Mucosa of gallbladder (tissue), 1 donor: ENCODE data around the gene TMEM92. TPM values are rescaled to one million over a fixed set of nuclear protein-coding genes. Genes with fewer than 3 reads are reported as not detected.
A peak's percentile ranks its signal among the peaks of the same experiment; 100 is the strongest.
"Not testable (repeated sequence)": the region's sequence is repeated elsewhere in the genome, so short reads cannot be mapped to it uniquely, and the experiment has no call there.

Source experiments
- DNase-seq: peaks from one replicate; pipeline ENCODE4 v3.0.0-alpha.2; 2020; ENCODE audit warnings: low spot score
- total RNA-seq: library from RNA; stranded (reverse); gene quantifications from one replicate; pipeline ENCODE4 v1.2.1, GENCODE V29; 2021
- donor health status: DM: no; HTN: no; CAD: no.

The TMEM92 gene
- total RNA-seq, 1 donor from 2014 or later: 27.2 TPM

GRCh38 chr17:50276588-50277356 lies 2.5 kb downstream of the TMEM92 start:
- DNase-seq: no peak

- no peak for DNase-seq
These were observed 3.1 kb downstream of the TMEM92 start for GRCh38 chr17:50277357-50277754.

- DNase-seq: no peak
These were observed 4.4 kb downstream of the TMEM92 start for GRCh38 chr17:50278526-50279180.

DNA sequence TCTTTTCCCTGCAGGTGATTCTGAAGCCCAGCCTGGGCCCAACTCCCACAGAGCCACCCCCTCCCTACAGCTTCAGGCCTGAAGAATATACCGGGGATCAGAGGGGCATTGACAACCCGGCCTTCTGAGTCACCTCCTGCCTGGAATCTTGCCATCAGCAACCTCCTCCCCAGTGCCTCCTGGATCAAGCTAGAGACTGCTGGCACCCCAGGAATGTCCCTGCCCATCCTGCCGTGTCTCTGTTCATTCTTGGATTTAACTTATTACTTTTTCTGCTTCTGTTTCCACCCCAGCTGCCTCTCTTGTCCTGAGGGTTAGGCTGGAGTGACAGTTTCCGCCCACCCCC lies 4.9 kb downstream of the TMEM92 start:
- DNase-seq: no peak

GRCh38 chr17:50279639-50280038 lies 5.4 kb downstream of the TMEM92 start:
- no peak for DNase-seq

DNA sequence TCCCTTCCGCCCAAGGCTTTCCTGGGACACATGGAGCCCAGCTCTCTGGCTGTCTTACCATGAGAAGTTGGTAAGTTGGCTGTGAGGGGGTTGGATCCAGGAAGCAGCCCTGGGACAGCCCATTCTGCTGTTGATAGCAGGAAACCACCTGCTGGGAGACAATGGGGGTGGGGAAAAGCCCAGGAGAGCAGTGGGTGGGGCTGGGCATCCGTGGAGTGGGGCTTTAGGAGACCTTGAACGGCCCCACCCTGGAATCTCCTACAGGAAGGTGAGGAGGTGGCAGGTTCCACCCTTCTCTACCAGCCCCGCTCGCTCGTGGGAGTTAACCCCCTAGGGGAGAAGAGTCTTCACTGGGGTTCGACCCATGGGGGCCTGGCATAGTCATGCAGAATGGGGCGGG lies 5.8 kb downstream of the TMEM92 start:
- DNase-seq: peak; percentile 67

DNA sequence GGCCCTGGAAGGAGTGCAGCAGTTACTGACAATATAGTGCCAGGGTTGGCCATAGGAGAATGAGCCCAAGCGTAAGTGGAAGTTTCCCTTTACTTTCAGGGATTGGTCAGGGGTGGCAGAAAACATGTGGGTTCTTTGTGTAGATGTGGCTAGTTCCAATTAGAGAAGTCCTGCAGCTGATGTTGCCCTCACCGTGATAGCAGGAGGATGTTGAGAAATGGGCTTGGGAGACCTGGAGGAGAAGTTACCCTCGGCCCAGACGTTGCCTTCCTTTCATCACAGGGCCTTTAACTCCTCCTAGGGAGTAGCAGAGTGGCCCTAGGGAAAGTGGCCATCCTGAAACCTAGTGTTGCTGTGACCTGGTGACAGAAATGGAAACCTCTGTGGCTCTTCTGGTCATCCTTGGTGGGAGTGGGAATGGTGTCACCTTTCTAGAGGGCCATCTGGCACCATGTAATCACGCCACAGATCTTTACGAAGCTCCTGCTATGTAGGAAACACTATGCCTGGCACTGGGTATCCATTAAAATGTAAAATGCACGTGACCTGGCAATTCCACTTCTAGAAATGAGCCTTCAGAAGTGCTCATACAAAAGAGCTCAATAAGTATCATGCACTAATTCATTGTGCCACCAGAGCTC lies 6.7 kb downstream of the TMEM92 start:
- no peak for DNase-seq

DNA sequence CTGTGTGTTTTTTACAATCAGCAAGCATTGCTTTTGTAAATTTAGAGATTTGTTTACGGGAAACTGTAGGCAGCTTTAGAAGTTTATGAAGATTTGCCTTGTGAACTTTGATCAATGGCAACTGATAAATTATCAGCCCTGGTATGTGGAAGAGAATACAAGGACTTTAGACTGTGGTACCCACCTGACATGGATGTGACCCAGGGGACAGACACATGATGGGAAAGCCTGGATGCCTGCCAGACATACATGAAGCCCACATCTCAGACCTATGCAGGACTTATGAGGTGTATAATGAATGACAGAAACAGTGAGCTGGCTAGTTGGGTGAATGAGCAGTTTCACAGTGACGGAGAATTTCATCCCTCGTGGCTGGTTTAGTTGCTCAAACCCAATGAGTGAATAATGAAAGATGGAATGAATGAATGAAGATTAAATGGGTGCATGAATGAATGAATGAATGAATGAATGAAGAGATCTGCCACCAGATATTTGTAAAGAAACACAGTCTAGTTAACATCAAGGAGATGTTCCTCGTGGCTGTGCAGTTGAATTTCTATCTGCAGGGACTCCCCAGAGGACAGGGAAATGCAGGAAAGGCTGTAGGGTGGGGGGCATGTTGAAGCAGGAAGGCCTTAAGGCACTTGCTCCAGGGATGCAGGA lies 7.6 kb downstream of the TMEM92 start:
- DNase-seq: peak; percentile 69

DNA sequence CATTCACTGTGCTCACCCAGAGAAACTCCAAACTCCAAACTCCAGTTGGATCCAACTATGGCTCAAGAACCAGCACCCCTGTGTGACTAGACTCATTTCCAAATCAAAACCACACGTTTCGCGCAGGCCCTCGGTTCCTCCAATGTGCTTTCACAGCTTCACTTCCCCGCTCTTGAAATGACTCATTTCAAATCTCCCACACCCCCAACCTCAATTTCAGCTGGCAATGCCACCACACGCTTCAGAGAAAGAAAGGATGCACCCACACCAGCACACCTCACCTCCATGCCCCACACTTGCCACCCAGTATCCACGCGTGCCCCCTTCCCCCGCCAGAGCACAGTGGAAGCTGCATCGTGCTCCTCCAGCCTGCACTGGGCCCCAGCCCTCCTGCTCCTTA lies 9.0 kb downstream of the TMEM92 start:
- DNase-seq: no peak

- DNase-seq: no peak
These were observed 9.4 kb downstream of the TMEM92 start for GRCh38 chr17:50283714-50284113.

DNA sequence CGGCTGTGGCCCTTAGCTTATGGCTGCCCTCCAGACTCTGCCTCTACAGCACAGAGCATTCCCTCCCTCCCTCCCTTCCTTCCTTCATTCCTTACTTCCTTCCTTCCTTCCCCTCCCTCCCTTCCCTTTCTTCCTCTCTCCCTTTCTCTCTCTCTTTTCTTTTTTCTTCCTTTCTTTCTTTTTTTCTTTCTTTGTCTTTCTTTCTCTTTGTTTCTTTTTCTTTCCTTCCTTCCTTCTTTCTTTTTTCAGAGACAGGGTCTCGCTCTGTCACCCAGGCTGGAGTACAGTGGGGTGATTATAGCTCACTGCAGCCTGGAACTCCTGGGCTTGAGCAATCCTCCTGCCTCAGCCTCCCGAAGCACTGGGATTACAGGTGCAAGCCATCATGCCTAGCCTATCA lies 11.7 kb downstream of the TMEM92 start:
- no peak for DNase-seq

GRCh38 chr17:50287302-50287701 lies 13.0 kb downstream of the TMEM92 start:
- DNase-seq: not testable (repeated sequence)

GRCh38 chr17:50288306-50288705 lies 14.0 kb downstream of the TMEM92 start:
- no peak for DNase-seq

GRCh38 chr17:50289278-50289677 lies 15.0 kb downstream of the TMEM92 start:
- no peak for DNase-seq

DNA sequence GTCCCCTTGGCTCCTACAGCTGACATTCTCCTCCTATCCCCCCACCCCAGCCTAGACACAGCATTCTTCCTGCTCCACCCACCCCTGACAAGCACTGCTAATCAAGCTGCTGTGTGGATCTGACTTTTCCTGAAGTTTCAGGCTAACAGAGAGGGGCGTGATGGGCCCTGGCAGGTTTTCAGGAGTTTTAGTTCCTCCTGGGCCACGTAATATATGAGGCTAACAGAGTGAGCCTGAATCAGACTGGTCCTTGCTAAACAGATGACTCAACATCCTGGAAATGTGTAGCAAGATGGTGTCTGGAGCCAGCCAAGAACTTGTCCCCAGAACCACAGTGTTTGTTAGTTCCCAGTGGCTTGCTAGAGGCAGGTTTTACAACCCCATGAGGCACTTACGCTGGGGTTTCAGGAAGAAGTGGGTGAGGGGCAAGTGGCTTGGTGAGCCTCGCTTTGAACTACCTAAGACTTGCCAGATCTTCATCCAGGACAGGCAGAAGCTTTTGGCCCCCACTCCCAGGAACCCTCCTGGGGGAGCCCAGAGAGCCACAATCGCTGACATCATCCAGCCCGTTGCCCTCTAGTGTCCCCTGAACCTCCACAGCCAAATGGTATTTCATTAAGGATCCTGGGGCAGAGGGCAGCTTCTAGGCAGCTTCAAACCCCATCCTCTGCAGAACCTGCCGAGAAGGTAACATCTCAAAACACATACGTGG lies 15.9 kb downstream of the TMEM92 start:
- peak; percentile 77 for DNase-seq

DNA sequence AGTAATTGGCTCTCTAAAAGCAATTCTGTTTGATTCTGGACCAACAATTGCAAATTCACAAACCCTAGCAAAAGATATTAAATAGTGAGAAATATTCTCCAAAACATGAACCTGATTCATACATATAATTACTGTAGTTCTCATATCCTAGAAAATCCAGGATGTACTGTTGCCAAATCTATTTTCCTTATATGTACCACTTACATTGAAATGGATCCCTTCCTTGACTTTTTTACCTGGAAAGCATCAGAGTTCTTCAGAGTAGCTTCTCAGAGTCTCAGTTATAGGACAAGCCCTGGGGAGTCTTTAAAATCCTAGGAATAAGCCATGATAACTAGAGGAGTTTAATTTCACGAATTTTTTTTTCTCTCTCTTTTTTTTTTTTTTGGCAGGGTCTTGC lies 16.7 kb downstream of the TMEM92 start:
- DNase-seq: no peak

DNA sequence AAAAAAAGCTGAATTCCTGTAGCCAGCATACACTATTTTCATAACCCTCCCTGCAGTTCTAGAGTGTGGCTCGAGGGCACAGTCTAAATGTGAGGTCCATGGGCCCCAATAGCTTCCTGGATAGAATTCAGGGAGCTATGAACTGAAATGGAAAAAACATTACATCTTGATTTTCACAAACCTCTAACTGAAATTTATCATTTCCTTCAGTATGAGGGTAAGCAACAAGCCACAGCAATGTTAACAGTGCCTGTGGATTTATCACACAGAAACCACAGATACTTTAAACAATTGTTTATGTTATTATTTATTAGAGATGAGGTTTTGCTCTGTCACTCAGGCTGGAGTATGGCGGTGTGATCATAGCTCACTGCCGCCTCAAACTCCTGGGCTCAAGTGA lies 18.2 kb downstream of the TMEM92 start:
- no peak for DNase-seq

GRCh38 chr17:50295021-50295420 lies 20.8 kb downstream of the TMEM92 start:
- no peak for DNase-seq

DNA sequence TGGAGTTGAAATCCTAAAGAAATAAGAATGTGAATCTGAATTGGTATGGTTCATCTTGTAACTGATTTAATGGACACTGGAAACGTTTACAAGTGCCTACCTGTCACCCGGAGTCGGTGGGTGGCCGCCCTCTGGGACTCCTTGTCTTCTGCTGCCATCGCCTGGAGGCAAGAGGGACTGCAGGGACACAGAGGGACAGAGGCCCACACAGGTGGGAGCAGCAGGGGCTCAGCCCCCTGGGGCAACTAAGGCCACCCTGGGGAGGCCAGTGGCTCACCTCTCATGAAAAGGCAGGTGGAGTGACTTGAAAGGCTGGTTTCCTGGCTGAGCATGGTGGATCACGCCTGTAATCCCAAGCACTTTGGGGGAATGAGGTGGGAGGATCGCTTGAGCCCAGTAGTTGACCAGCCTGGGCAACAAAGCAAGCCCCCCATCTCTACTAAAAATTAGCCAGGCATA lies 23.2 kb downstream of the TMEM92 start:
- peak; percentile 76 for DNase-seq

GRCh38 chr17:50298018-50298417 lies 23.8 kb downstream of the TMEM92 start:
- no peak for DNase-seq

GRCh38 chr17:50299776-50300175 lies 25.5 kb downstream of the TMEM92 start:
- no peak for DNase-seq

GRCh38 chr17:50300824-50301223 lies 26.6 kb downstream of the TMEM92 start:
- not testable (repeated sequence) for DNase-seq
